ENCODE data around the gene OPRM1.

DNA sequence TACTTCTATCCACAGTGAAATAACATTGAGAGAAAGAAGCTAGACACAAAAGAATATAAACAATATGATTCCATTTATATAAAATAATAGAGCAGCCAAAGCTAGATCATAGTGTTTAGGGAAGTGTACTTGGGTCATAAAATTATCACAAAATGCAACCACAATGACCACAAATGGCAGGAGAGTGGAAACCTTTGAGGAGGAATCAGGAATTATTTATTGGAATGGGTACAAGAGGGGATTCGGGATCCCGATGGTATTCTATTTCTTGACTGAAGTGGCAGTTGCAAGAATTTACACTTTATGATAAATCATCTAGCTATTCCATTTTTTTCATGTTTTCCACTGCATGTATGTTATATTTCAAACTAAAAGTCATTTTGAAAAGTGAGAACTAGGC is 241.5 kb downstream of the OPRM1 start:
- TF ChIP-seq, protein P1, sequence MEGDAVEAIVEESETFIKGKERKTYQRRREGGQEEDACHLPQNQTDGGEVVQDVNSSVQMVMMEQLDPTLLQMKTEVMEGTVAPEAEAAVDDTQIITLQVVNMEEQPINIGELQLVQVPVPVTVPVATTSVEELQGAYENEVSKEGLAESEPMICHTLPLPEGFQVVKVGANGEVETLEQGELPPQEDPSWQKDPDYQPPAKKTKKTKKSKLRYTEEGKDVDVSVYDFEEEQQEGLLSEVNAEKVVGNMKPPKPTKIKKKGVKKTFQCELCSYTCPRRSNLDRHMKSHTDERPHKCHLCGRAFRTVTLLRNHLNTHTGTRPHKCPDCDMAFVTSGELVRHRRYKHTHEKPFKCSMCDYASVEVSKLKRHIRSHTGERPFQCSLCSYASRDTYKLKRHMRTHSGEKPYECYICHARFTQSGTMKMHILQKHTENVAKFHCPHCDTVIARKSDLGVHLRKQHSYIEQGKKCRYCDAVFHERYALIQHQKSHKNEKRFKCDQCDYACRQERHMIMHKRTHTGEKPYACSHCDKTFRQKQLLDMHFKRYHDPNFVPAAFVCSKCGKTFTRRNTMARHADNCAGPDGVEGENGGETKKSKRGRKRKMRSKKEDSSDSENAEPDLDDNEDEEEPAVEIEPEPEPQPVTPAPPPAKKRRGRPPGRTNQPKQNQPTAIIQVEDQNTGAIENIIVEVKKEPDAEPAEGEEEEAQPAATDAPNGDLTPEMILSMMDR (IDR thresholded peaks at IDR 0.05; ENCODE audit: insufficient read depth, low read depth, low read length) = no peak
- TF ChIP-seq EZH2 (IDR thresholded peaks at IDR 0.05; ENCODE audit: insufficient read depth, low read length) = no peak
